Naive thymus-derived CD4-positive, alpha-beta T cell (primary cell): Measurements from ENCODE around the gene ASAP3. TPM values are rescaled to one million over a fixed set of nuclear protein-coding genes. Genes with fewer than 3 reads are reported as not detected.
A peak's percentile ranks its signal among the peaks of the same experiment; 100 is the strongest.

Experiments used
- ATAC-seq: fragments of 150-1000 bp; cut with Tn5 transposase; 2 replicates; pipeline ENCODE4 v1.10.0; 2021; ENCODE audit warnings: mild to moderate bottlenecking, moderate library complexity
- CTCF ChIA-PET: fragments of 350-600 bp; sonication (Branson Sonifier 250); formaldehyde crosslinking; loops from one replicate; lab custom pipeline; 2021; ENCODE audit warnings: antibody characterized with exemption; lab: Charles Lee
- POLR2A ChIA-PET: fragments of 350-600 bp; sonication (Branson Sonifier 250); formaldehyde crosslinking; loops from one replicate; lab custom pipeline; 2021; ENCODE audit warnings: antibody characterized with exemption, inconsistent platforms; lab: Charles Lee
- DNase-seq, 9 donors: peaks; one replicate each; pipeline versions ENCODE4 v3.0.0 to v3.0.0-alpha.2; 2020 to 2022; ENCODE audit warnings: mixed read lengths in 1 of 9
- H3K27ac ChIP-seq: one replicate; pipeline ENCODE4 v1.7.0; 2013; ENCODE audit warnings: mild to moderate bottlenecking, low read depth, low read length, moderate library complexity
- H3K27me3 ChIP-seq, 2 donors: one replicate each; pipeline ENCODE4 v1.7.0; 2013; ENCODE audit warnings: low read length in 2 of 2, mild to moderate bottlenecking in 2 of 2, moderate library complexity in 2 of 2; ENCODE audit not compliant: control insufficient read depth in 2 of 2, insufficient read depth in 2 of 2
- H3K36me3 ChIP-seq, 3 experiments: 1 replicate in 2 of 3; 2 replicates in 1 of 3; pipeline ENCODE4 v1.7.0; 2013; ENCODE audit warnings: low read length in 3 of 3, mild to moderate bottlenecking in 3 of 3, moderate library complexity in 1 of 3; ENCODE audit not compliant: insufficient read depth in 3 of 3, control insufficient read depth in 2 of 3
- H3K4me1 ChIP-seq, 2 donors: one replicate each; pipeline ENCODE4 v1.7.0; 2013; ENCODE audit warnings: low read length in 2 of 2, mild to moderate bottlenecking in 2 of 2, moderate library complexity in 1 of 2; ENCODE audit not compliant: control insufficient read depth in 2 of 2, insufficient read depth in 2 of 2
- H3K4me3 ChIP-seq: 2 replicates; pipeline ENCODE4 v1.7.0; 2013; ENCODE audit warnings: mild to moderate bottlenecking, low read length
- H3K9me3 ChIP-seq, 3 experiments: 1 replicate in 2 of 3; 2 replicates in 1 of 3; pipeline ENCODE4 v1.7.0; 2013; ENCODE audit warnings: low read length in 3 of 3; ENCODE audit not compliant: control insufficient read depth in 2 of 3
- H3K27ac Mint-ChIP-seq, 9 donors: one replicate each; pipeline ENCODE4 v1.8.0; 2020 to 2022; ENCODE audit warnings: mixed read lengths in 9 of 9, mild to moderate bottlenecking in 8 of 9, moderate library complexity in 5 of 9, inconsistent platforms in 2 of 9
- H3K27me3 Mint-ChIP-seq, 5 donors: one replicate each; pipeline ENCODE4 v1.8.0; 2021 to 2022; ENCODE audit warnings: mixed read lengths in 5 of 5, mild to moderate bottlenecking in 1 of 5
- H3K36me3 Mint-ChIP-seq, 5 donors: one replicate each; pipeline ENCODE4 v1.8.0; 2020 to 2022; ENCODE audit warnings: mixed read lengths in 5 of 5, mild to moderate bottlenecking in 3 of 5, inconsistent platforms in 1 of 5
- H3K4me1 Mint-ChIP-seq, 7 donors: one replicate each; pipeline ENCODE4 v1.8.0; 2020 to 2022; ENCODE audit warnings: mixed read lengths in 7 of 7, mild to moderate bottlenecking in 3 of 7, inconsistent platforms in 1 of 7
- H3K4me3 Mint-ChIP-seq, 10 donors: one replicate each; pipeline ENCODE4 v1.8.0; 2020 to 2022; ENCODE audit warnings: mild to moderate bottlenecking in 10 of 10, mixed read lengths in 10 of 10, moderate library complexity in 6 of 10, inconsistent platforms in 2 of 10
- H3K9me3 Mint-ChIP-seq, 11 donors: one replicate each; pipeline ENCODE4 v1.8.0; 2020 to 2022; ENCODE audit warnings: mixed read lengths in 11 of 11, mild to moderate bottlenecking in 4 of 11, inconsistent platforms in 1 of 11, moderate library complexity in 1 of 11
- intact Hi-C, 2 donors: fragments of 100-400 bp; cut with micrococcal nuclease; formaldehyde crosslinking; loops; one replicate each; pipeline ENCODE4 v1.15.1; 2023
- polyA plus RNA-seq, 2 donors: library from polyadenylated mRNA; unstranded; fragments of 300-500 nt; fragmentation: Illumina TruSeq; gene quantifications; one replicate each; pipeline ENCODE4 v1.2.3, GENCODE V29; 2021
- total RNA-seq, 6 experiments: library from RNA in 5 of 6; stranded (reverse) in 5 of 6; gene quantifications; 1 replicate in 5 of 6; 2 replicates in 1 of 6; pipeline ENCODE4 v1.2.3 and lab custom pipeline; 2021 to 2026

Gene ASAP3
- total and polyA plus RNA-seq, 7 experiments from 2014 or later, result 0.12 to 8.8 (median 1.5) TPM

DNA sequence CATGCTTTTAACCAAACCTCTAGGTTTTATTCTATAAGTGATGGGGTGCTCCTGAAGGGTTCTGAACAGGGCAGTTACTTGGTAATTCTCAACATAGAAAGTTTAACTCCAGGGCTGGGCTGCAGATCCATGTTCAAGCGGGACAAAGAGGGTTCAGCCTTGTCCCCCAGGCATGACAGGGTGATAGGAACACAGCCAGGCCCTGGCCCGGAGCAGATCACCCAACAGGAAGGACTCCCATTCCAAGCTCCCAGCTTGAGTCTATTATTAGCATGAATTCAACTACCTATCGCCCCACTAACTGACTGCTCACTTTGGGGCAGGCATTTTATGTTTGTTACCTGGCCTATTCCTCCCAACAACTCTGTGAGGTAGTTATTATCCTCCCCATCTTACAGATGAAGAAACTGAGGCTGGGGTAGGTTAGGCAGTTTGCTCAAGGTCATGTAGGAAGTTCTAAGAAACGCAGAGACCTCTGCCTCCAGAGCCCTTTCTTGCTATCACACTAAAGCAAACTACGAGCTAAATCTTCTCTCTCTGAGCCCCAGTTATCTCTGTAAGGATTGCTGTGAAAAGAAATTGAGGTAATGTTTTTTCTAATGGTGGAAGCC lies 14.5 kb downstream of the ASAP3 start:
- POLR2A ChIA-PET, result no interaction called here
- ATAC-seq, result no peak
- Mint-ChIP-seq H3K27ac (peak overlapping the region in 1 of 9 donors; percentile 21), H3K9me3 (no peaks in the 10 kb centered on the region), H3K4me1 (no peaks in the 10 kb centered on the region), H3K27me3 (no peaks in the 10 kb centered on the region), H3K36me3 (no peaks in the 10 kb centered on the region), H3K4me3 (no peak overlapping the region)
- DNase-seq, result no peak
- Histone ChIP-seq H3K4me1 (no peaks in the 10 kb centered on the region), H3K4me3 (no peak overlapping the region), H3K9me3 (no peaks in the 10 kb centered on the region), H3K27ac (no peak overlapping the region), H3K27me3 (no peaks in the 10 kb centered on the region), H3K36me3 (no peaks in the 10 kb centered on the region)
- CTCF ChIA-PET, result no interaction called here
- intact Hi-C loops, result no loop called here

GRCh38 chr1:23466423-23466989 lies 17.5 kb downstream of the ASAP3 start:
- POLR2A ChIA-PET, result no interaction called here
- intact Hi-C loops, result no loop called here

GRCh38 chr1:23463286-23463685 lies 20.7 kb downstream of the ASAP3 start:
- Histone ChIP-seq H3K9me3 (no peaks in the 10 kb centered on the region), H3K4me3 (no peak overlapping the region), H3K36me3 (no peaks in the 10 kb centered on the region), H3K4me1 (no peaks in the 10 kb centered on the region), H3K27me3 (peaks cover 0 to 4% of the 10 kb centered on the region in 2 donors), H3K27ac (no peak overlapping the region)
- Mint-ChIP-seq H3K27me3 (peaks cover 0 to 20% (median 0%) of the 10 kb centered on the region in 5 donors), H3K4me1 (no peaks in the 10 kb centered on the region), H3K4me3 (no peak overlapping the region), H3K27ac (no peak overlapping the region), H3K9me3 (no peaks in the 10 kb centered on the region), H3K36me3 (no peaks in the 10 kb centered on the region)
- ChIA-PET CTCF (interaction anchor here (0.6 kb wide), 1 partner anchor 77 kb away, joined by 4 read pairs; no protein-coding TSS in a partner anchor), POLR2A (no interaction called here)
- ATAC-seq (no peak), DNase-seq (no peak)
- intact Hi-C loops, result no loop called here

More at GRCh38 chr1:23466423-23466989, 17.5 kb downstream of the ASAP3 start:
- no peak for DNase-seq
- Mint-ChIP-seq H3K27me3 (peaks cover 0 to 5% (median 0%) of the 10 kb centered on the region in 5 donors), H3K27ac (no peak overlapping the region), H3K4me1 (no peaks in the 10 kb centered on the region), H3K9me3 (no peaks in the 10 kb centered on the region), H3K4me3 (no peak overlapping the region), H3K36me3 (no peaks in the 10 kb centered on the region)
- CTCF ChIA-PET, result no interaction called here
- no peak overlapping the region for H3K27ac ChIP-seq
- no peak overlapping the region for H3K4me3 ChIP-seq
- H3K9me3 ChIP-seq, result no peaks in the 10 kb centered on the region
- H3K36me3 ChIP-seq, result no peaks in the 10 kb centered on the region
- no peak for ATAC-seq
- H3K27me3 ChIP-seq, result no peaks in the 10 kb centered on the region
- H3K4me1 ChIP-seq, result no peaks in the 10 kb centered on the region

GRCh38 chr1:23462766-23463165 lies 21.2 kb downstream of the ASAP3 start:
- DNase-seq, result no peak
- ChIA-PET POLR2A (no interaction called here), CTCF (interaction anchor here (0.6 kb wide), 1 partner anchor 78 kb away, joined by 4 read pairs; no protein-coding TSS in a partner anchor)
- Histone ChIP-seq H3K36me3 (no peaks in the 10 kb centered on the region), H3K9me3 (no peaks in the 10 kb centered on the region), H3K4me3 (no peak overlapping the region), H3K4me1 (no peaks in the 10 kb centered on the region), H3K27ac (no peak overlapping the region), H3K27me3 (peaks cover 0 to 4% of the 10 kb centered on the region in 2 donors)
- intact Hi-C loops, result no loop called here
- Mint-ChIP-seq H3K27ac (no peak overlapping the region), H3K36me3 (peaks cover 0 to 2% (median 0%) of the 10 kb centered on the region in 5 donors), H3K27me3 (peaks cover 0 to 20% (median 0%) of the 10 kb centered on the region in 5 donors), H3K9me3 (no peaks in the 10 kb centered on the region), H3K4me1 (no peaks in the 10 kb centered on the region), H3K4me3 (no peak overlapping the region)
- no peak for ATAC-seq

GRCh38 chr1:23461050-23461449 lies 22.9 kb downstream of the ASAP3 start:
- no peak overlapping the region for H3K27ac ChIP-seq
- peaks cover 0 to 5% (median 0%) of the 10 kb centered on the region in 7 donors for H3K4me1 Mint-ChIP-seq
- H3K9me3 ChIP-seq, result no peaks in the 10 kb centered on the region
- peaks cover 0 to 4% of the 10 kb centered on the region in 2 donors for H3K27me3 ChIP-seq
- H3K9me3 Mint-ChIP-seq, result no peaks in the 10 kb centered on the region
- ATAC-seq, result no peak
- H3K4me3 Mint-ChIP-seq, result no peak overlapping the region
- no peak overlapping the region for H3K4me3 ChIP-seq
- H3K4me1 ChIP-seq, result no peaks in the 10 kb centered on the region
- POLR2A ChIA-PET, result no interaction called here
- CTCF ChIA-PET, result no interaction called here
- no peak for DNase-seq
- no peak overlapping the region for H3K27ac Mint-ChIP-seq
- H3K36me3 Mint-ChIP-seq, result peaks cover 0 to 3% (median 0%) of the 10 kb centered on the region in 5 donors
- intact Hi-C loops, result no loop called here
- no peaks in the 10 kb centered on the region for H3K36me3 ChIP-seq
- peaks cover 0 to 20% (median 0%) of the 10 kb centered on the region in 5 donors for H3K27me3 Mint-ChIP-seq

DNA sequence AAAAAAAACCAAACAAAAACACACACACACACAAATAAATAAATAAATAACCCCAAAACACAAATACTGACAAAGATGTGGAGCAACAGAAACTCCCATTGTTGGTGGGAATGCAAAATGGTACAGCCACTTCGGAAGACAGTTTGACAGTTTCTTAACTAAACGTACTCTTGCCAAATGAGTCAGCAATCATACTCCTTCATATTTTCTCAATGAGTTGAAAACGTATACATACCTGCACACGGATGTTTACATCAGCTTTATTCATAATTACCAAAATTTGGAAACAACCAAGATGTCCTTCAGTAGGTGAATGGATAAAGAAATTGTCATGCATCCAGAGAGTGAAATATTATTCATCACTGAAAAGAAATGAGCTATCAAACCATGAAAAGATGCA lies 23.5 kb downstream of the ASAP3 start:
- CTCF ChIA-PET, result no interaction called here
- Mint-ChIP-seq H3K36me3 (peaks cover 0 to 4% (median 0%) of the 10 kb centered on the region in 5 donors), H3K4me1 (peaks cover 0 to 5% (median 0%) of the 10 kb centered on the region in 7 donors), H3K27me3 (peaks cover 0 to 21% (median 1%) of the 10 kb centered on the region in 5 donors), H3K27ac (no peak overlapping the region), H3K9me3 (no peaks in the 10 kb centered on the region), H3K4me3 (no peak overlapping the region)
- H3K27ac ChIP-seq, result no peak overlapping the region
- no peak for DNase-seq
- H3K36me3 ChIP-seq, result no peaks in the 10 kb centered on the region
- H3K27me3 ChIP-seq, result peaks cover 0 to 4% of the 10 kb centered on the region in 2 donors
- no peaks in the 10 kb centered on the region for H3K9me3 ChIP-seq
- intact Hi-C loops, result no loop called here
- H3K4me3 ChIP-seq, result no peak overlapping the region
- no peak for ATAC-seq
- POLR2A ChIA-PET, result no interaction called here
- no peaks in the 10 kb centered on the region for H3K4me1 ChIP-seq
